Nephron (organoid): ENCODE data around the gene AQP2.

Experiments used
- H3K27ac Mint-ChIP-seq, 3 experiments: 2 replicates each; pipeline ENCODE4 v1.8.0; 2020; ENCODE audit warnings: mixed read lengths in 3 of 3, mild to moderate bottlenecking in 2 of 3, moderate library complexity in 1 of 3
- H3K27me3 Mint-ChIP-seq: 2 replicates; pipeline ENCODE4 v1.8.0; 2021; ENCODE audit warnings: low read depth, mild to moderate bottlenecking, moderate library complexity, mixed read lengths
- H3K36me3 Mint-ChIP-seq: 2 replicates; pipeline ENCODE4 v1.8.0; 2020; ENCODE audit warnings: low read depth, mixed read lengths
- H3K4me1 Mint-ChIP-seq: 2 replicates; pipeline ENCODE4 v1.8.0; 2020; ENCODE audit warnings: mixed read lengths
- H3K4me3 Mint-ChIP-seq, 3 experiments: 2 replicates each; pipeline ENCODE4 v1.8.0; 2020; ENCODE audit warnings: mild to moderate bottlenecking in 3 of 3, mixed read lengths in 3 of 3, moderate library complexity in 2 of 3
- H3K9me3 Mint-ChIP-seq: 2 replicates; pipeline ENCODE4 v1.8.0; 2020; ENCODE audit warnings: mixed read lengths
- TF ChIP-seq, protein P1 (sequence below), 3 experiments: fragments of 200-600 bp; sonication (generic); IDR thresholded peaks; one replicate each; pipeline ENCODE4 v1.5.0; 2021; ENCODE audit warnings: antibody characterized with exemption in 3 of 3; ENCODE audit not compliant: unreplicated experiment in 3 of 3

AQP2 gene

GRCh38 chr12:49903700-49904423, 46.7 kb upstream of the AQP2 start, which contains the start of gene FAIM2:
FAIM2 (minus strand) TSS chr12:49903900; CDS start chr12:49903792, 108 bp downstream.
- H3K4me1 Mint-ChIP-seq, result peaks cover 24% of the 10 kb centered on the region
- TF ChIP-seq, protein P1, sequence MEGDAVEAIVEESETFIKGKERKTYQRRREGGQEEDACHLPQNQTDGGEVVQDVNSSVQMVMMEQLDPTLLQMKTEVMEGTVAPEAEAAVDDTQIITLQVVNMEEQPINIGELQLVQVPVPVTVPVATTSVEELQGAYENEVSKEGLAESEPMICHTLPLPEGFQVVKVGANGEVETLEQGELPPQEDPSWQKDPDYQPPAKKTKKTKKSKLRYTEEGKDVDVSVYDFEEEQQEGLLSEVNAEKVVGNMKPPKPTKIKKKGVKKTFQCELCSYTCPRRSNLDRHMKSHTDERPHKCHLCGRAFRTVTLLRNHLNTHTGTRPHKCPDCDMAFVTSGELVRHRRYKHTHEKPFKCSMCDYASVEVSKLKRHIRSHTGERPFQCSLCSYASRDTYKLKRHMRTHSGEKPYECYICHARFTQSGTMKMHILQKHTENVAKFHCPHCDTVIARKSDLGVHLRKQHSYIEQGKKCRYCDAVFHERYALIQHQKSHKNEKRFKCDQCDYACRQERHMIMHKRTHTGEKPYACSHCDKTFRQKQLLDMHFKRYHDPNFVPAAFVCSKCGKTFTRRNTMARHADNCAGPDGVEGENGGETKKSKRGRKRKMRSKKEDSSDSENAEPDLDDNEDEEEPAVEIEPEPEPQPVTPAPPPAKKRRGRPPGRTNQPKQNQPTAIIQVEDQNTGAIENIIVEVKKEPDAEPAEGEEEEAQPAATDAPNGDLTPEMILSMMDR (IDR thresholded peaks at IDR 0.05; ENCODE audit: unreplicated experiment in 3 of 3), result no peak
- H3K4me3 Mint-ChIP-seq, result peak within 1 kb of the TSS; percentile 79 to 86 (median 83)
- no peaks in the 10 kb centered on the region for H3K36me3 Mint-ChIP-seq
- peak within 1 kb of the TSS; percentile 77 to 88 (median 78) for H3K27ac Mint-ChIP-seq
- H3K27me3 Mint-ChIP-seq, result peaks cover 45% of the 10 kb centered on the region
- no peaks in the 10 kb centered on the region for H3K9me3 Mint-ChIP-seq

DNA sequence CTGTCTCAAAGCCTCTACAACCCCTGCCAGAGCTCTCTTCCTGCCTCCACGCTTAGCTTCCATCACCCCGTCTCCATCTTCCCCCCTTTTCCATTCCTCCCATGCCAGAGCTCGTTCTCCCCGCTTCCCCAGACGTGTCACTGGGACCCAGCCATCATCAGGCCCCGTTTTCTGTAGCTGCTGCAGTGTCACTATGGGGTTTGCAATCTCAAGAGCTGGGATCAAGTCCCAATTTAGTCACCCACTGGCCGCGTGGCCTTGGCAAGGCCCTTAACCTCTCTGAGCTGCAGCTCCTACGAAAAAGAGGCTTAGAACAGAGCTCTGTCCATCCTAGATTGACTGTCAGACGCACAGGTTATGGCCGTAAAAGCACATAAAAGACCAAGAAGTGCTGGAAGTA, 45.9 kb upstream of the AQP2 start:
- no peaks in the 10 kb centered on the region for H3K36me3 Mint-ChIP-seq
- peaks cover 42% of the 10 kb centered on the region for H3K27me3 Mint-ChIP-seq
- H3K4me1 Mint-ChIP-seq, result peaks cover 29% of the 10 kb centered on the region
- H3K27ac Mint-ChIP-seq, result peak overlapping the region; percentile 77 to 88 (median 78)
- TF ChIP-seq, protein P1 (IDR thresholded peaks at IDR 0.05; ENCODE audit: unreplicated experiment in 3 of 3), result no peak
- H3K4me3 Mint-ChIP-seq, result peak overlapping the region; percentile 79 to 86 (median 83)
- no peaks in the 10 kb centered on the region for H3K9me3 Mint-ChIP-seq

DNA sequence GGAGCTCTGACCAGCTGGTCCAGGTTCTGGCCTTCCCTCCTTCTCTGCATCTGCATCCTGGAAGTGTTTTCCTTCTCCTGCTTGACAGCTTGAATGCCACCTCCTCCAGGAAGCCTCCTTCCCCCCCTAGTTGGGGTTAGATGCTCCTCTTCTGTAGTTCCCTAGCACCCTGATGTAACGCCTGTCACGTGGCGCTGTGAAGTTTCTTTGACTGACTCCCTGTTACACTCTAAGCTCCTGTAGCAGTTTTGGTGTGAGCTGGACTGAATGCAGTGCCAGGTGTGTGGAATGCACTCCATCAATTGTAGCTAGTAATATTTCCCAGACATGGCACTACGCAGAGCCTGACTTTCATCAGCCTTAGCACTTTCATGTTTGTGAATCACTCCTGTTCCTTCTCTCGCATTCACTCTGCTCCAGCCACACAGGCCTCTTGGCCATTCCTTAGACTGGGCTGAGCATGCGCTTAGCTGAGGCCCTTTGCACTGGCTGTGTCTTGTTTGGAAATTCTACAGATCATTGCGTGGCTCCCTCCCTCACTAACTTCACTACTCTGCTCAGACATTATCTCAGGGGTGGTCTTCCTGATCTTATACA, 44.7 kb upstream of the AQP2 start:
- Mint-ChIP-seq H3K27me3 (peaks cover 47% of the 10 kb centered on the region), H3K36me3 (no peaks in the 10 kb centered on the region), H3K27ac (peak overlapping the region in 2 of 3 experiments; percentile 26 to 62), H3K9me3 (no peaks in the 10 kb centered on the region), H3K4me3 (peak overlapping the region in 2 of 3 experiments; percentile 9 to 26), H3K4me1 (peaks cover 39% of the 10 kb centered on the region)
- TF ChIP-seq, protein P1 (IDR thresholded peaks at IDR 0.05; ENCODE audit: unreplicated experiment in 3 of 3), result no peak

DNA sequence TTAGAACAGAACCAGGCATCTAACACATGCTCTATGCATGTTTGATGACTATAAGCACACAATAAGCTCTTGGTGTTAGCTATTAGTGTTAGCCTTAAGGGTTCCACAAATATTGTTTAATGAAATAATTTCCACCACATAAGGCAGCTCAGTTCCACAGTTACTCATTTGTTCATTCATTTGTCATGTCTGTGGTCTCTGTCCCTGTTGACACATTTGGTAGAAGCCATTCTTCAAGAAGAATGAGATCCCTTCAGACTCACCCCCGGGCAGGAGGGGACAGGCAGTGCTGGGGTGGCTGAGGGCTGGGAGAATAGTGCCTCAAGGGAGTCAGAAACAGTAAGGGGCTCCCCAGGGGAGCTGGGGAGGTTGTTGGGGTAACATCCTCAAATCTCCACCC, 43.2 kb upstream of the AQP2 start:
- H3K9me3 Mint-ChIP-seq, result no peaks in the 10 kb centered on the region
- H3K27me3 Mint-ChIP-seq, result peaks cover 51% of the 10 kb centered on the region
- peaks cover 51% of the 10 kb centered on the region for H3K4me1 Mint-ChIP-seq
- TF ChIP-seq, protein P1 (IDR thresholded peaks at IDR 0.05; ENCODE audit: unreplicated experiment in 3 of 3), result no peak
- H3K27ac Mint-ChIP-seq, result no peak overlapping the region
- H3K4me3 Mint-ChIP-seq, result no peak overlapping the region
- no peaks in the 10 kb centered on the region for H3K36me3 Mint-ChIP-seq

DNA sequence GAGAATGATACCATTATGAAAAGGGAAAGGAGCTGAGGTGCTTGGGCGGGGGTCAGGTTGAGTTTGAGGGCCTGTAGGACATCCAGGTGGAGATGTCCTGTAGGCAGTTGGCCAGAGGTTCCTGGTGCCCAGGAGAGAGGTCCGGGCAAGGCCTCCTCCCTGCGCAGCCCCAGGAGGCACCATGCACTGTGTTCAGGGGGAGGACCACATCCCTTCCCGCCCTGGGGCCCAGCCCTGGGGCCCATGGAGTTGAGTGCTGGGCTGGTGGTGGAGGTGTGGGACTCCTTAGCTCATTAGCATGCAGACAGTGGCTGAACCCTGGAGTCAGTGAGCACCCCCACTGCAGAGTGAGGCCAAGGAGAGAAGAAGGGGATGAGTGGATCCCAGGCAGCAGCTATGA, 41.2 kb upstream of the AQP2 start:
- peaks cover 65% of the 10 kb centered on the region for H3K4me1 Mint-ChIP-seq
- no peaks in the 10 kb centered on the region for H3K36me3 Mint-ChIP-seq
- H3K27me3 Mint-ChIP-seq, result peaks cover 45% of the 10 kb centered on the region
- H3K27ac Mint-ChIP-seq, result peak overlapping the region in 2 of 3 experiments; percentile 9 to 10
- no peak overlapping the region for H3K4me3 Mint-ChIP-seq
- TF ChIP-seq, protein P1 (IDR thresholded peaks at IDR 0.05; ENCODE audit: unreplicated experiment in 3 of 3), result no peak
- H3K9me3 Mint-ChIP-seq, result no peaks in the 10 kb centered on the region
